Vagina (tissue), 2 donors: ENCODE data around the gene DKK1.

Experiments used
- POLR2A ChIP-seq, 2 donors: fragments of 450-650 bp; IDR thresholded peaks; one replicate each; pipeline ENCODE4 v1.6.1; 2017; ENCODE audit warnings: antibody characterized with exemption in 2 of 2, mild to moderate bottlenecking in 2 of 2, moderate library complexity in 2 of 2
- TF ChIP-seq, protein P1 (sequence below), 3 experiments: fragments of 450-650 bp in 2 of 3; fragments of 200-600 bp in 1 of 3; sonication (generic) in 1 of 3; IDR thresholded peaks; one replicate each; pipeline ENCODE4 v1.5.1; 2017 to 2019; ENCODE audit warnings: antibody characterized with exemption in 3 of 3, mild to moderate bottlenecking in 2 of 3, moderate library complexity in 2 of 3

DNA sequence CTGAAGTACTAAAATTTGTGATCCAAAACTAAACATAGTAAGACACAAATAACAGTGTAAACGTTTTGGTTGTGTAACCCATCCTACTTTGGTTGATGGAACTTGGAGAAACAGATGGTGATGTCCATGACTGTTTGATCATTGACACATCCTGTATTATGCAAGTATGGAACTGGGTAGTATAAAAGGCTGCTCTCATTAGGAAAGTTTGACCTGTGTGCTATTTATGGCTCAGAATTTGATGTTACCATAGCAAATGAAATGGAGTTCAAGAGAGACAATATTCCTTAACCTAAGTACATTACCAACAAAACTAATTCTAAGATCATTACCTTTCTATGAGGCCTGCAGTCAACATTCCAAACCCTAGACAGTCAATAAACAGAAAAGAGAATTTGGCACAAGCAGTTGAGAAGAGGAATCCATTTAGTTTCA is 39.9 kb downstream of the DKK1 start:
- TF ChIP-seq, protein P1, sequence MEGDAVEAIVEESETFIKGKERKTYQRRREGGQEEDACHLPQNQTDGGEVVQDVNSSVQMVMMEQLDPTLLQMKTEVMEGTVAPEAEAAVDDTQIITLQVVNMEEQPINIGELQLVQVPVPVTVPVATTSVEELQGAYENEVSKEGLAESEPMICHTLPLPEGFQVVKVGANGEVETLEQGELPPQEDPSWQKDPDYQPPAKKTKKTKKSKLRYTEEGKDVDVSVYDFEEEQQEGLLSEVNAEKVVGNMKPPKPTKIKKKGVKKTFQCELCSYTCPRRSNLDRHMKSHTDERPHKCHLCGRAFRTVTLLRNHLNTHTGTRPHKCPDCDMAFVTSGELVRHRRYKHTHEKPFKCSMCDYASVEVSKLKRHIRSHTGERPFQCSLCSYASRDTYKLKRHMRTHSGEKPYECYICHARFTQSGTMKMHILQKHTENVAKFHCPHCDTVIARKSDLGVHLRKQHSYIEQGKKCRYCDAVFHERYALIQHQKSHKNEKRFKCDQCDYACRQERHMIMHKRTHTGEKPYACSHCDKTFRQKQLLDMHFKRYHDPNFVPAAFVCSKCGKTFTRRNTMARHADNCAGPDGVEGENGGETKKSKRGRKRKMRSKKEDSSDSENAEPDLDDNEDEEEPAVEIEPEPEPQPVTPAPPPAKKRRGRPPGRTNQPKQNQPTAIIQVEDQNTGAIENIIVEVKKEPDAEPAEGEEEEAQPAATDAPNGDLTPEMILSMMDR (IDR thresholded peaks at IDR 0.05) = no peak
- TF ChIP-seq POLR2A (IDR thresholded peaks at IDR 0.05) = no peak
